HepG2 (cell line): ENCODE measurements around the gene FGF1. TPM values are rescaled to one million over a fixed set of nuclear protein-coding genes. Genes with fewer than 3 reads are reported as not detected.
"Not testable (repeated sequence)": the region's sequence is repeated elsewhere in the genome, so short reads cannot be mapped to it uniquely, and the experiment has no call there.

Experiments used
- ATAC-seq: fragments of 200-7000 bp; cut with Tn5 transposase; 3 replicates; pipeline ENCODE4 v1.9.1; 2020; ENCODE audit warnings: mild to moderate bottlenecking, moderate library complexity
- BruUV-seq: library from RNA; stranded (reverse); fragments of 400-500 nt; replicated peaks from 2 replicates; lab custom pipeline; 2021; lab: Mats Ljungman, UMichigan
- CTCF ChIA-PET: fragments of 300-600 bp; formaldehyde crosslinking; extraction: SDS; loops from one replicate; lab custom pipeline; 2021; ENCODE audit warnings: low total read pairs, inconsistent platforms, low intra/inter-chr PET ratio; lab: Yijun Ruan, JAX
- POLR2A ChIA-PET: fragments of 350-600 bp; sonication (Branson Sonifier 250); formaldehyde crosslinking; loops from one replicate; lab custom pipeline; 2020; ENCODE audit warnings: antibody characterized with exemption, inconsistent platforms; lab: Yijun Ruan, JAX
- DNase-seq: peaks from one replicate; pipeline ENCODE4 v3.0.0-alpha.2; 2015; ENCODE audit warnings: low spot score
- FAIRE-seq: peaks from 3 replicates; lab custom pipeline; 2011; peaks lifted over from hg19 to GRCh38; lab: Jason Lieb, UNC
- H2AFZ ChIP-seq: one replicate; pipeline ENCODE4 v1.6.1; 2011; ENCODE audit warnings: low read length, inconsistent platforms
- H3K27ac ChIP-seq: fragments of 300-600 bp; 3 replicates; pipeline ENCODE4 v1.8.0; 2011; ENCODE audit warnings: mixed run types, mild to moderate bottlenecking, mixed read lengths, low read length, inconsistent platforms; ENCODE audit not compliant: insufficient read depth; ENCODE audit errors: extremely low read length
- H3K27me3 ChIP-seq, 2 experiments: fragments of 200-600 bp in 1 of 2; 2 replicates in 1 of 2; 3 replicates in 1 of 2; pipeline versions ENCODE4 v1.6.0 to v1.8.0; 2011; ENCODE audit warnings: low read length in 2 of 2, mild to moderate bottlenecking in 2 of 2, moderate library complexity in 2 of 2, inconsistent platforms in 1 of 2; ENCODE audit not compliant: insufficient read depth in 2 of 2, control insufficient read depth in 1 of 2
- H3K36me3 ChIP-seq, 2 experiments: fragments of 200-600 bp in 1 of 2; replicated peaks in 1 of 2; 2 replicates in 1 of 2; 3 replicates in 1 of 2; pipeline versions ENCODE4 v1.5.1 to v1.8.0; 2011; ENCODE audit warnings: low read length in 2 of 2, inconsistent platforms in 1 of 2; ENCODE audit not compliant: insufficient read depth in 2 of 2, control insufficient read depth in 1 of 2
- H3K4me1 ChIP-seq: 2 replicates; pipeline ENCODE4 v1.5.1; 2012; ENCODE audit warnings: low read length, inconsistent platforms; ENCODE audit not compliant: insufficient read depth
- H3K4me2 ChIP-seq: 2 replicates; pipeline ENCODE4 v1.6.0; 2011; ENCODE audit warnings: low read depth, low read length, inconsistent platforms
- H3K4me3 ChIP-seq, 3 experiments: fragments of 200-600 bp in 1 of 3; sonication (generic), shearing (Covaris generic) in 1 of 3; replicated peaks in 1 of 3; 2 replicates each; pipeline ENCODE4 v1.5.1; 2011 to 2016; ENCODE audit warnings: low read length in 3 of 3, inconsistent platforms in 2 of 3, low read depth in 2 of 3, mild to moderate bottlenecking in 2 of 3, control low read depth in 1 of 3, mixed read lengths in 1 of 3; ENCODE audit not compliant: insufficient read depth in 1 of 3
- H3K79me2 ChIP-seq: one replicate; pipeline ENCODE4 v1.6.1; 2011; ENCODE audit warnings: low read length, inconsistent platforms; ENCODE audit not compliant: insufficient read depth
- H3K9ac ChIP-seq: 2 replicates; pipeline ENCODE4 v1.6.0; 2011; ENCODE audit warnings: mild to moderate bottlenecking, low read depth, low read length, inconsistent platforms; ENCODE audit not compliant: insufficient read depth
- H3K9me3 ChIP-seq: 2 replicates; pipeline ENCODE4 v1.5.1; 2012; ENCODE audit warnings: mild to moderate bottlenecking, low read length
- H4K20me1 ChIP-seq: 2 replicates; pipeline ENCODE4 v1.6.0; 2011; ENCODE audit warnings: inconsistent platforms, mild to moderate bottlenecking, low read length, moderate library complexity; ENCODE audit not compliant: insufficient read depth
- HNRNPL ChIP-seq: fragments of 200-400 bp; formaldehyde crosslinking; IDR thresholded peaks from 2 replicates; pipeline ENCODE4 v1.6.1; 2017; ENCODE audit warnings: mild to moderate bottlenecking, low read depth, low read length
- KAT8 ChIP-seq: IDR thresholded peaks from 2 replicates; pipeline ENCODE4 v1.6.1; 2016; ENCODE audit warnings: missing genetic modification reagents, missing compliant biosample characterization
- MAFF ChIP-seq: IDR thresholded peaks from 2 replicates; pipeline ENCODE4 v1.6.1; 2011; ENCODE audit warnings: low read depth, low read length, improper control_type of control experiment
- ZNF264 ChIP-seq: sonication (generic); formaldehyde crosslinking; IDR thresholded peaks from 2 replicates; pipeline ENCODE4 v1.4.0; 2020; ENCODE audit warnings: missing genetic modification reagents
- ZNF3 ChIP-seq: IDR thresholded peaks from 2 replicates; pipeline ENCODE4 v1.7.0; 2017; ENCODE audit warnings: inconsistent platforms
- ZNF619 ChIP-seq: sonication (generic); formaldehyde crosslinking; IDR thresholded peaks from 2 replicates; pipeline ENCODE4 v1.4.0; 2020; ENCODE audit warnings: mild to moderate bottlenecking, missing genetic modification reagents
- WGBS: methylation state at CpG from one replicate; pipeline ENCODE4 v1.1.6; 2017; ENCODE audit warnings: low lambda C conversion rate; 5-methylcytosine and 5-hydroxymethylcytosine counted together
- in situ Hi-C: cut with HindIII; loops from 2 replicates; pipeline ENCODE4 v1.10.0; 2017; ENCODE audit warnings: low pct_unique_long_range_greater_than_20kb; ENCODE audit not compliant: extremely low pct_ligation_motif_present
- intact Hi-C: fragments of 100-400 bp; cut with micrococcal nuclease; formaldehyde crosslinking; loops from one replicate; pipeline ENCODE4 v1.10.0; 2022; ENCODE audit not compliant: unreplicated experiment
- polyA plus RNA-seq, 8 experiments: library from polyadenylated mRNA; depleted of rRNA in 3 of 8; stranded (reverse) in 7 of 8; unstranded in 1 of 8; fragments of >200 nt; fragmentation: Illumina TruSeq in 4 of 8; extraction: Trizol in 4 of 8; gene quantifications; 2 replicates each; pipeline versions ENCODE4 v1.2.1 to v1.2.3, GENCODE V29; 2011 to 2016; ENCODE audit warnings: low read depth in 4 of 8, missing spikeins in 1 of 8, mixed read lengths in 1 of 8; ENCODE audit not compliant: insufficient read depth in 1 of 8
- total RNA-seq, 5 experiments: library from RNA; depleted of rRNA; stranded (reverse); fragments of >200 nt; fragmentation: Illumina TruSeq; extraction: Trizol; gene quantifications; 2 replicates each; pipeline ENCODE4 v1.2.3, GENCODE V29; 2016; ENCODE audit warnings: low read depth in 1 of 5
- TF ChIP-seq, protein P1 (sequence below): IDR thresholded peaks from 2 replicates; pipeline ENCODE4 v1.6.1; 2016
- TF ChIP-seq, protein P2 (sequence below), 2 experiments: sonication (generic) in 1 of 2; formaldehyde crosslinking in 1 of 2; IDR thresholded peaks; 2 replicates each; pipeline versions ENCODE4 v1.4.0 to v1.6.1; 2018 to 2020; ENCODE audit warnings: missing genetic modification reagents in 2 of 2, borderline replicate concordance in 1 of 2, low read depth in 1 of 2, mild to moderate bottlenecking in 1 of 2, missing biosample characterization in 1 of 2

The FGF1 gene
- total and polyA plus RNA-seq, 2 of the 13 experiments (the other 11 are each of a cell fraction or from before 2014, with no cell fraction given): not detected

DNA sequence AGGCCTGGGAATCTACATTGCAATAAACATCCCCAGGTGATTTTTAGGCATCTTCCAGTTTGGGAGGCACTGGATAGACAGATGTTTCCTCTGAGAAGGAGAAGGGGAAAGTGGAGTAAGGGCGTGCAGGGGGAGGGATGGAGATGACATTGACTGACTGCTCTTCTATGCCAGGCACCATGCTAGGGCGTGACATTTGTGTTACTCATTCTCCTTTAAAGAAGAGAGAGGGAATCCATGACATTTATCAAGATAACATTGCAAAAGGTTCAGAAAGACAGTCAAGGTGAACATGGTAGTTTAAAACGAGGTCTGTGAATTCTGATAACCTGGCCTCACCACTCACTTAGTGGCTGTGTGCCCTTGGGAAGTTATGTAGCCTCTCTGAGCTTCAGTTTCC is 35.8 kb downstream of the FGF1 start (continued):
- TF ChIP-seq, protein P1, sequence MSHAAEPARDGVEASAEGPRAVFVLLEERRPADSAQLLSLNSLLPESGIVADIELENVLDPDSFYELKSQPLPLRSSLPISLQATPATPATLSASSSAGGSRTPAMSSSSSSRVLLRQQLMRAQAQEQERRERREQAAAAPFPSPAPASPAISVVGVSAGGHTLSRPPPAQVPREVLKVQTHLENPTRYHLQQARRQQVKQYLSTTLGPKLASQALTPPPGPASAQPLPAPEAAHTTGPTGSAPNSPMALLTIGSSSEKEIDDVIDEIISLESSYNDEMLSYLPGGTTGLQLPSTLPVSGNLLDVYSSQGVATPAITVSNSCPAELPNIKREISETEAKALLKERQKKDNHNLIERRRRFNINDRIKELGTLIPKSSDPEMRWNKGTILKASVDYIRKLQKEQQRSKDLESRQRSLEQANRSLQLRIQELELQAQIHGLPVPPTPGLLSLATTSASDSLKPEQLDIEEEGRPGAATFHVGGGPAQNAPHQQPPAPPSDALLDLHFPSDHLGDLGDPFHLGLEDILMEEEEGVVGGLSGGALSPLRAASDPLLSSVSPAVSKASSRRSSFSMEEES (CRISPR knock-in tag): no peak
- TF ChIP-seq, protein P2, sequence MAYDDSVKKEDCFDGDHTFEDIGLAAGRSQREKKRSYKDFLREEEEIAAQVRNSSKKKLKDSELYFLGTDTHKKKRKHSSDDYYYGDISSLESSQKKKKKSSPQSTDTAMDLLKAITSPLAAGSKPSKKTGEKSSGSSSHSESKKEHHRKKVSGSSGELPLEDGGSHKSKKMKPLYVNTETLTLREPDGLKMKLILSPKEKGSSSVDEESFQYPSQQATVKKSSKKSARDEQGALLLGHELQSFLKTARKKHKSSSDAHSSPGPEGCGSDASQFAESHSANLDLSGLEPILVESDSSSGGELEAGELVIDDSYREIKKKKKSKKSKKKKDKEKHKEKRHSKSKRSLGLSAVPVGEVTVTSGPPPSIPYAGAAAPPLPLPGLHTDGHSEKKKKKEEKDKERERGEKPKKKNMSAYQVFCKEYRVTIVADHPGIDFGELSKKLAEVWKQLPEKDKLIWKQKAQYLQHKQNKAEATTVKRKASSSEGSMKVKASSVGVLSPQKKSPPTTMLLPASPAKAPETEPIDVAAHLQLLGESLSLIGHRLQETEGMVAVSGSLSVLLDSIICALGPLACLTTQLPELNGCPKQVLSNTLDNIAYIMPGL (CRISPR knock-in tag; IDR thresholded peaks at IDR 0.05; ENCODE audit: borderline replicate concordance in 1 of 2, low read depth in 1 of 2): no peak
- TF ChIP-seq ZNF3 (no peak), KAT8 (CRISPR knock-in tag) (no peak), MAFF (no peak), HNRNPL (no peak), ZNF264 (CRISPR knock-in tag) (no peak), ZNF619 (CRISPR knock-in tag) (no peak)

DNA sequence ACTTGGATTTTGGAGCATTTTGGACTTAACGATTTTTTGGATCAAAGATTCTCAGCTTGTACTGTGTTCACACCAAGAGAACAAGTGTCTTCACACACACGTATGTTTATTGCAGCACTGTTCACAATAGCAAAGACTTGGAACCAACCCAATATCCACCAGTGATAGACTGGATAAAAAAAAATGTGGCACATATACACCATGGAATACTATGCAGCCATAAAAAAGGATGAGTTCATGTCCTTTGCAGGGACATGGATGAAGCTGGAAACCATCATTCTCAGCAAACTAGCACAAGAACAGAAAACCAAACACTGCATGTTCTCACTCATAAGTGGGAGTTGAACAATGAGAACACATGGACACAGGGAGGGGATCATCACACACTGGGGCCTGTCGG is 37.8 kb downstream of the FGF1 start:
- intact Hi-C loops, DNase-seq, CTCF ChIA-PET, H3K9me3 ChIP-seq, H3K36me3 ChIP-seq, H2AFZ ChIP-seq, in situ Hi-C loops, FAIRE-seq, ATAC-seq, POLR2A ChIA-PET, BruUV-seq, H3K4me2 ChIP-seq, H3K4me3 ChIP-seq, H3K27me3 ChIP-seq, H3K27ac ChIP-seq, H4K20me1 ChIP-seq, H3K79me2 ChIP-seq, H3K9ac ChIP-seq, H3K4me1 ChIP-seq: not testable (repeated sequence)
- WGBS: 25% methylated on average over 3 of the region's 3 CpGs
